Choroid plexus epithelial cell (primary cell): Measurements from ENCODE around the gene FAM219B.
"Not testable (repeated sequence)": the region's sequence is repeated elsewhere in the genome, so short reads cannot be mapped to it uniquely, and the experiment has no call there.

ENCODE experiments used
- DNase-seq: peaks from one replicate; pipeline ENCODE4 v3.0.0-alpha.2; 2010; ENCODE audit warnings: low read depth
- H3K4me3 ChIP-seq: 2 replicates; pipeline ENCODE4 v1.5.1; 2011; ENCODE audit warnings: low read depth, mild to moderate bottlenecking, control low read depth, low read length, moderate library complexity
- TF ChIP-seq, protein P1 (sequence below): conservative IDR thresholded peaks from 2 replicates; pipeline ENCODE4 v1.5.1; 2011; ENCODE audit warnings: low read depth, mild to moderate bottlenecking, control low read depth, inconsistent platforms, low read length, moderate library complexity

The FAM219B gene

DNA sequence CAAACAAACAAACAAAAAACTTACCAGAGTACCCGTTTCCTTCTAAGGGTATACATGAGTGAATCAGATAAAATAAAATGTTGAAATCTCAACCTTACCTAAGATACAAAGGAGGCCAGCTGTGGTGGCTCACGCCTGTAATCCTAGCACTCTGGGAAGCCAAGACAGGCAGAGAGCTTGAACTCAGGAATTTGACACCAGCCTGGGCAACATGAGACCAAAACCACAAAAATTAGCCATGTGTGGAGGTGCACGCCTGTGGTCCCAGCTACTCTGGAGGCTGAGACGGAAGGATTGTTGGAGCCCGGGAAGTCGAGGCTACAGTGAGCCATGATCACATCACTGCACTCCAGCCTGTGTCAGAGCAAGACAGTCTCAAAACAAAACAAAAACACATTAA lies 11.0 kb upstream of the FAM219B start:
- no peak overlapping the region for H3K4me3 ChIP-seq
- TF ChIP-seq, protein P1, sequence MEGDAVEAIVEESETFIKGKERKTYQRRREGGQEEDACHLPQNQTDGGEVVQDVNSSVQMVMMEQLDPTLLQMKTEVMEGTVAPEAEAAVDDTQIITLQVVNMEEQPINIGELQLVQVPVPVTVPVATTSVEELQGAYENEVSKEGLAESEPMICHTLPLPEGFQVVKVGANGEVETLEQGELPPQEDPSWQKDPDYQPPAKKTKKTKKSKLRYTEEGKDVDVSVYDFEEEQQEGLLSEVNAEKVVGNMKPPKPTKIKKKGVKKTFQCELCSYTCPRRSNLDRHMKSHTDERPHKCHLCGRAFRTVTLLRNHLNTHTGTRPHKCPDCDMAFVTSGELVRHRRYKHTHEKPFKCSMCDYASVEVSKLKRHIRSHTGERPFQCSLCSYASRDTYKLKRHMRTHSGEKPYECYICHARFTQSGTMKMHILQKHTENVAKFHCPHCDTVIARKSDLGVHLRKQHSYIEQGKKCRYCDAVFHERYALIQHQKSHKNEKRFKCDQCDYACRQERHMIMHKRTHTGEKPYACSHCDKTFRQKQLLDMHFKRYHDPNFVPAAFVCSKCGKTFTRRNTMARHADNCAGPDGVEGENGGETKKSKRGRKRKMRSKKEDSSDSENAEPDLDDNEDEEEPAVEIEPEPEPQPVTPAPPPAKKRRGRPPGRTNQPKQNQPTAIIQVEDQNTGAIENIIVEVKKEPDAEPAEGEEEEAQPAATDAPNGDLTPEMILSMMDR = no peak
- peak; percentile 63 for DNase-seq

DNA sequence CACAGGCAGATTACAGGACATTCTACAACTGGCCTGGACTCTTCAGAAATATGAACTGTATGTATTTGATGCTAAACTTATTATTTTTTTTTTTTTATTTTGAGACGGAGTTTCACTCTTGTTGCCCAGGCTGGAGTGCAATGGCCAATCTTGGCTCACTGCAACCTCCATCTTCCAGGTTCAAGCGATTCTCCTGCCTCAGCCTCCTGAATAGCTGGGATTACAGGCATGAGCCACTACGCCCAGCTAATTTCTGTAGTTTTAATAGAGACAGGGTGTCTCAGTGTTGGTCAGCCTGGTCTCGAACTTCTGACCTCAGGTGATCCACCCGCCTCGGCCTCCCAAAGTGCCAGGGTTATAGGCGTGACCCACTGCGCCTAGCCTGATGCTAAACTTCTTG lies 7.1 kb upstream of the FAM219B start:
- H3K4me3 ChIP-seq, DNase-seq: not testable (repeated sequence)

DNA sequence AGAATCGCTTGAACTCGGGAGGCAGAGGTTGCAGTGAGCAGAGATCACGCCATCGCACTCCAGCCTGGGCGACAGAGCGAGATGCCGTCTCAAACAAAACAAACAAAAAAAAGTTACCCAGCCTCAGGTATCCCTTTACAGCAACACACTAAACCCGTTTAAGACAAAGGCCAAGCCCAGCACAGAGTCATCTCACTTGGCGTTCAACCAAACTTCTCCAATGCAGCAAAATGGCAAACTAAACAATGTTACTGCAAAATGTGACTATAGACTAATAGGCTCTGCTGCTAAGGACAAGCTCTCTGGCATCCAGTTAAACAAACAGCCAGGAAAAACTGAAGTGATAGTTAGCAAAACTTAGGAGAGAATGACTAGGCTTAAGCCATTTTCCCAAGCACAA lies 6.4 kb upstream of the FAM219B start:
- TF ChIP-seq, protein P1 = no peak
- H3K4me3 ChIP-seq = no peak overlapping the region
- DNase-seq = no peak

DNA sequence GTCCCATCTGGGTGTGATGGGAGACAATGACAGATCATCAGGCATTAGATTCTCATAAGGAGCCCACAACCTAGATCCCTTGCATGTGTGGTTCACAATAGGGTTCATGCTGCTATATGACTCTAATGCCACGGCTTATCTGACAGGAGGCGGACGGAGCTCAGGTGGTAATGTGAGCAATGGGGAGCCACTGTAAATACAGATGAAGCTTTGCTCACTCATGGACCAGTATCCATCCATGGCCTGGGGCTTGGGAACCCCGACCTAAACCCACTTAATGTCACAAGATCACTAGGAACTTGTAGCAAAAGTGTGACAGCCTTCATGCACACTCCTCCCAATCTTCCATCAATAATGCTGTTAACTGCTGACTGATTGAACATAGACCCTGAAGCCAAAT lies 2.0 kb upstream of the FAM219B start:
- TF ChIP-seq, protein P1 = no peak
- no peak for DNase-seq
- H3K4me3 ChIP-seq = no peak overlapping the region

DNA sequence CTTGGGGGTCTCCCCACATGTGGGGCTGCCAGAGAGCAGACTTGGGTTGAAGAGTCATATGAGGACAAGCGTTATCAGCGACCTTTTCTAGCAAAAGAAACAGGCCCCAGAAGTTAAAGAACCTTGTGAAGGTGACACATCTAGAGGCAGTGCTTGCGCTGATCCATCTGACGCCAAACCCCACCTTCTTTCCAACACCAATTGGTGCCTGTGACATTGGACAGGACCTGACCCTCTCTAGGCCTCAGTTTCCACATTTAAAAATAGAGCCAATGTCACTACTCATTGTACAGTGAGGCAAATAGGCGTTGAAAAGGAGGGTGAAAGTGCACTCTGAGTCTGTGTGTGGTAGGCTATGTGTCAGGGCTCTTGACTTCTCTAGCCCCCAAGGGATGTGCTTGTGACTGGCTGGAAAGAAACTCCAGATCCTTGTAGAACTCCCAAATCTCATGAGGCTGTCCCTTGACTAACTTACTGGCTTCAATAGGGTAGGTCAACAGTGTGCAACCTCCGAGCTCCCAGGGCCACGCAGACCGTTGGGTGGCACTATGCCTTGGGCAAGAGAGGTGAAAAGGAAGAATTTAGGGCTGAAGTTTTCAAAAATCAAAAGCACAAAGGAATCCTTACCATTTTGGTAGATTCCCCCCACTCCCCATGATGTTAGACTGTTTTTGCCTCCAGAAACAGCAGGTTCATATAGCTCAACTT lies 666 bp upstream of the FAM219B start:
- TF ChIP-seq, protein P1 = no peak
- DNase-seq = peak; percentile 12
- H3K4me3 ChIP-seq = peak overlapping the region; percentile 84

DNA sequence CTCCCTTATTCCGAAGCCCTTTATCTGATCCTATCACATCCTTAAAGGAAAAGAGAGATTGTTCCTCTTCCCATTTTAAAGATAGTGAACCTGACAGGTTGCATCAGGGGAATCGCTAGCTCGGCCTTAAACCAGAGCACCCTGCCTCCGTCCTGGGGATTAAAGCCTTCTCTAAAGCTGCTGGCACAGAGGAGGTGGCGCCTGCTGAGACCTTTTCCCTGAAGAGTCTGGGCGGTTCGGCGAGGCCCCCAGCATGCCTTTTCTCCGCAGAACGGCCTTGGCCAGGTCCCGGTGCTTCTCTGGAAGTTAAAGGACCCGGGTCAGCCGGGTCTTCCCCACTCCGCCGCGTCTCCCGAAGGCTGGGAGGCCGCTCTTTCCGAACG lies 593 bp downstream of the FAM219B start:
- TF ChIP-seq, protein P1 = no peak
- H3K4me3 ChIP-seq = peak overlapping the region; percentile 84
- peak; percentile 40 for DNase-seq

DNA sequence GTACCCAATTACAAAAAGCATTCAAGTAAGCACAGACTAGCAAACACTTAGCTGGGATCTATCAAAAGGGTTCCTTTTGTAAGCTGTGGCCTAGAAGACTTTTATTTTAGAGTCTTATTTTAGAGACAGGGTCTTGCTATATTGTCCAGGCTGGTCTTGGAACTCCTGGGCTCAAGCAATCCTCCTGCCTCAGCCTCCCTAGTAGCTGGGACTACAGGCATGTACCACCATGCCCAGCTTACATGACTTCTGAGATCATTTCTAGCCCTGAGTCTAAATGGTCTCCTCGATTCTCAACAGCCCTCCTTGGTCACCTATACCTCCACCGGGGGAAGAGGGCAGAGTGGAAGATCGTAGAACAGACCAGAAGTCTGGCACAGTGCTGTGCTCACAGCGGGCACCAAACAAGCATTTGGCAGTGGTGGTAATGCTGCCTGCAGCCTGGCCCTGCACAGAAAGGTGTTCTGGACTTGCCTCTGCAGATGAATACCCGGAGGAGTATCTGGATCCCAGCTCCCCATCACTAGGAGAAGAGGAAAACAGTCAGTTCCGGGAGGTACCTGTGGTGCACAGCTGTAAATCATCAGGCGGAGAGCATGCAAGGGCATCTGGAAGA lies 2.4 kb downstream of the FAM219B start:
- no peak overlapping the region for H3K4me3 ChIP-seq

More for the DNA sequence above, 2.4 kb downstream of the FAM219B start:
- no peak for DNase-seq
- TF ChIP-seq, protein P1 = no peak
